Superior temporal gyrus (tissue), 1 donor: ENCODE data around the gene SORCS2.

ENCODE experiments used
- DNase-seq: peaks from one replicate; pipeline ENCODE4 v3.0.0-alpha.2; 2016; ENCODE audit errors: extremely low spot score

SORCS2 gene

DNA sequence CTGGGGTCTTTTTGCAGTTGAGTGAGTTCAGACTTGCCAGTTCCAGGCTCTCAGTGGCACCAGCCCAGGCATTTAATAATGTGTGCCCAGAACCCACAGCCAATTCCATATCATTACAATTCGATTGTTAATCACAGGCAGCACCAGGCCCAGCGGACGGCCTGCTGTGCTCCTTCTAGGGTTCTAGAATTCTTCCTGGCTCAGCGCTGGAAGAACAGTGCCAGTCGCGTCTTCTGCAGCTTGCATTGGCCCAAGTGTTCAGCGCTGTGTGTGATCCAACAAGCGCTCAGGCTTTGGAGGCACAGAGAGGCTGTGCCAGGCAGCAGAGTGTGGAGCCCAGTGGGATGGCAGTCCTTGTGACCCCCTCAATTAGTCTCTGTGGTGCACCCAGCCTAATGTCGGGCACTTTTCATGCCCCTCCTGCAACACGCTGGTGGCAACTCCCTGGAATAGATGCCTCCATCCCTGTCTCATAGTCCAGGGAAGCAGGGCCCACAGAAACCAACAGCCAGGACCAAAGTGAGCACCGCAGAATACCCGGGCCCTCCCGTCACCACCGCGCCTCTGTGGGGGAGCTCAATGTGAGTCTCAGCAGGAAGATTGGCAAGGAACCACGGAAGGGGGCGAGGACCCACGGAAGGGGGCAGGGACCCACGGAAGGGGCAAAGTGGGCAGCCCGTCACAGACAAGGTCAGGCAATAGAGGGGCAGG, 554.2 kb downstream of the SORCS2 start:
- DNase-seq, result no peak

DNA sequence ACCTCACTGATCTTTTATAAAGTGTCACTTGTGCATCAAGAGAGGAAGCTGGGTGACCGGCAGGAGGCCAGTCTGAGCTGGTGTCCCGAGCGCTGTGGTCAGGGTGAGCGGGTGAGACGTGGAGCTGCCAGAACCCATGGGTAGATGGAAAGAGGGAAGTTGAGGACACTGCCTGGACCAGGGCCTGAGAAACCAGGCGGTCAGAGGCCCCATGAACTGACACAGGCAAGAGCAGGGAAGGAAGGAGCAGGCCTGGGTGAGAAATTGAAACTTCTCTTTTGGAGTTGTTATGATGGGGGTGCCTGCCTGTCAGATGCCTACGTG, 554.7 kb downstream of the SORCS2 start:
- no peak for DNase-seq

DNA sequence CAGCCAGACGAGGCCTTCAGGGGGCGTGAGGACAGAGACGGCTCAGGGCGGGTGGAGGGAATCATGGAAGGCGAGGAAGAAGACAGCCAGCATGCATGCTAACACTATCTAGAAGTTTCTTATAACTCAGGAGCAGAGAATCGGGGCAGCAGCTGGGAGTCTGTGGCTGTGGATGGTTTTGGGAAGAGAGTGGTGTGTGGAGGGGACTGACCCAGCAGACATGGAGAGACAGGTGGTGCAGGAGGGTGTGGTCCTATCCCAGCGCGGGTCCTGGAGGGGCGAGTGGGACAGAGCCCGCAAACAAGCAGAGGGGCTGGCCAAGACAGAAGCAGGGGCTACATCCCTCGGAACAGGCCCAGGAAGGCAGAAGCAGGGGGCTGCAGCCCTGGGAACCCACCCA, 555.2 kb downstream of the SORCS2 start:
- no peak for DNase-seq

DNA sequence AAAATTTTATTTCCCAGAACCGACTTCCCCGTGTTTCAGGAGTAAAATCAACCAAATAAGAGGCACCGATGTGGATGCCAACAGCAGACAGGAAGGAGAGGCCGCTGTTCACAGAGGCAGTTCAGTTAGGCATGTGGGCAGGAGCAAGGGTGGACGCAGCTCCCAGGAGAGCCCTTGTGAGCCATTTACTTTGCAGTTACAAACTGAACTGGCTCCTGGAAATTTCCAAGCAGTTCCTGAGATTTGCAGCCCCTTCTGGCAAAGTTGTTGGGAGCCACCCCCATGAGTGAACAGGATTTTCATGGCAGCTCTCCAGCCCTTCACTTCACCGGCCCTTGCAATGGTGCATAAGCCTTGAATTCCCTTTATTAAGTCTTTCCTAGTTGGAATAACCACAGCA, 558.2 kb downstream of the SORCS2 start:
- DNase-seq, result no peak

DNA sequence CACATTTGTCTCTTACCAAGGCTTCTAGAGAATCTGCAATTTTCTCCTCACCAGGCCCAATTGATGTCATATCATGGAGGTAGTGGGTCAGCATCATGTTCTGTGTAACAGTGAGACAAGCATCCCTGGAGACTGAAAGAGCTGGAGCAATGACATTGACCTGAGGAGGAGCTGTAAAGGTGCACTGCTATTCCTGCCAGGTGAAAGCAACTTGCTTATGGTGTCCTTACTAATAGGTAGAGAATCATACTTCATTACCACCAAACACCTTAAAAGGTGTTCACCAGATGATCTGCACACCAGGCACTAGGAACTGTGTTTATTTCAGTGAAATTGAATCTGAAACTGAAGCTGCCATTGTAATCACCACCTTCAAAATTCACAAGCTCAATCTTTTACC, 558.6 kb downstream of the SORCS2 start:
- DNase-seq, result no peak

DNA sequence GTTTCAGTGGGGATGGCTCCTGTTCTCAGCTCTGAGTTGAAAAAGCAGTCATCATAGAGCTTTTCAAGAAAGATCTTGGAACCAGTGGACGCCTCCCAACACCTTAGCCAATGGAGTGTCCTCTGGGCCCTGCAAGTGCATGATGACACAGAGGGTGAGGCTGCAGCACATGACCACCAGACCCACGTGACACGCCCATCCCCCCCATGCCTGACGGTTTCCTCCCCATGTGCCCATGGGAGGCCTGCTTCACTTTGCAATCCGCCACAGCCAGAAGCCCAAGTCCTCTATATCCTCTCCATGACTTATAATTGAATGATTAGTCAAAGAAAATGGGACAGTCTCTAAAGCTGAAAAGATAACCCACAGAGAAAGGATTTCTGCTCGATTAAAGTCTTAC, 560.3 kb downstream of the SORCS2 start:
- DNase-seq, result no peak

DNA sequence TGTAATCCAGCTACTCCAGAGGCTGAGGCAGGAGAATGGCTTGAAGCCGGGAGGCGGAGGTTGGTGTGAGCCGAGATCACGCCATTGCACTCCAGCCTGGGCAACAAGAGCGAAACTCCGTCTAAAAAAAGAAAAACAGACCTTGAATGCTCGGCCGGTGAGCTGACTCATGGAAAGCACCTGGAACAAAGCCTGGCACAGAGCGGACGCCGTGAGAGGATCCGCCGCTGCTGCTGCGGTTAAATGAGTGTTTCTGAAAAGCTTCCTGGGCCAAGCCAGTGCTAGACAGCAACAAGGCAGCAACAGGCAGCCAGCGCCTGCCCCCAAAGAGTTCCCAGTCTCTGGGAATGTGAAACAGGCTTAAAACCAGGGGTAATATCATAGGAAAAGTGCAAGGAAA, 560.9 kb downstream of the SORCS2 start:
- no peak for DNase-seq

DNA sequence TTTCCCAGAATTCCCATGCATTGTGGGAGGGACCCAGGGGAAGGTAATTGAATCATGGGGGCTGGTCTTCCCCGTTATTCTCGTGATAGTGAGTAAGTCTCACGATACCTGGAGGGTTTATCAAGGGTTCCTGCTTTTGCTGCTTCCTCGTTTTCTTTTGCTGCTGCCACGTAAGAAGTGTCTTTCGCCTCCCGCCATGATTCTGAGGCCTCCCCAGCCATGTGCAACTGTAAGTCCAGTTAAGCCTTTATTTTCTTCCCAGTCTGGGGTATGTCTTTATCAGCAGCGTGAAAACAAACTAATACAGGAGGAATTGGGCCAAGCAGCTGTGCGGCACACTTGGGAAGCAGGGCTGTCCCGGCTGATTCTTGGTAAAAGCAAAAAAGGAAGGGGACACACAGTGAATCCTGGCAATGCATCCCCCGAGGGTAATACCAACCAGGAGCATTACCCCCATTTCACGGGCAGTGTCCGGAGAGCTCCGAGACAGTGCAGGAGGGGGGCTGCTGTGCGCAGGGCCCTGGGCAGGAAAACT, 561.7 kb downstream of the SORCS2 start:
- DNase-seq, result no peak

DNA sequence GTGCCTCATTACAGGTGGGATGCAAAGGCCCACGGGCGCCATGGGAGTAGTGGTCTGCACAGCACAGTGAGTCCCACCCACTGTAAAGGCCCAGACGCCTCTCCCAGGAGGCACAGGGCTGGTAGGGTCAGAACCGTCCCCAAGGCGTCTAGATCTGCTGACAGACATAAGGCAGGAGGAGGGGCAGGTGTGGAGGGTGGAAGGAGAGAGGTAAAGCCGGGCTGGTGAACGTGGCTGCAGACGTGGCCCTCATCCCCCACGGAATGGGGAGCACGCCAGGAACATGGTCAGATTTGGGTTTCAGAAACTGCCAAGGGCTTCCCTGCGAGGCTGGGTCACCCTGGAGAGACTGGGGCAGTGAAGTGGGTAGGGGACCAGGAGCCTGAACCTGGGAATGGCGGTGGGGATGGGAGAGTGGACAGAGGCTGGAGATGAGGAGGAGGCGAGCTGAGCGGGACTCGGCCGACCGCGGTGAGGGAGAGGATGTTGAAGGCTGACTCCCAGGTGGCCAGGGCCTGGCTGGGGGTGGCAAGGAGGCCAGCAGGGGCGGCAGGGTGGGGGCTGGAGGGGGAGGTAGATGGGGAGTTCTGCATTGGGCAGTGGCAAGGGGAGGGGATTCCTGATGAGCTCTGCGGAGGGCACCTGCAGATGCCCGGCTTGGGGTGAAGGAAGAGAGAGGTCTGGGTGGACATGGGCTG, 562.4 kb downstream of the SORCS2 start:
- DNase-seq, result no peak

DNA sequence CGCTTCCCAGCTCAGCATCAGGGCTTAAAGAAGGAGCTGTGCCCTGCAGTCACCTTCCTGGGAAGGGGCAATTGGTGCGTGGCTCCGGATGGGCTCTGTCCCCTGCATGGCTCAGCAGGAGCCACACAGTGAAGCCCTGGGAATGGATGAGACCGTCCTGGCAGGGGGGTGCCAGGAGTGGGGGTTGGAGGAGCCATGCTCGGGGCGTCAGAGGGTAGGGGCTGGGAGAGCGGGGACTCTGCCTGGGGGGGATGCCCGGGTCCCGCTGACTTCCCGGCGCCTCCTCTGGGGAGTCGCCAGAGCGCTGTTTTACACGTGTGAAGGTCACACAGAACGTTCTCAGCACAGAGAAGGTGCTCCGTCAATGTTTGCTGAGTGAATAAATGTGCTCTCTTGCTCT, 563.2 kb downstream of the SORCS2 start:
- no peak for DNase-seq

DNA sequence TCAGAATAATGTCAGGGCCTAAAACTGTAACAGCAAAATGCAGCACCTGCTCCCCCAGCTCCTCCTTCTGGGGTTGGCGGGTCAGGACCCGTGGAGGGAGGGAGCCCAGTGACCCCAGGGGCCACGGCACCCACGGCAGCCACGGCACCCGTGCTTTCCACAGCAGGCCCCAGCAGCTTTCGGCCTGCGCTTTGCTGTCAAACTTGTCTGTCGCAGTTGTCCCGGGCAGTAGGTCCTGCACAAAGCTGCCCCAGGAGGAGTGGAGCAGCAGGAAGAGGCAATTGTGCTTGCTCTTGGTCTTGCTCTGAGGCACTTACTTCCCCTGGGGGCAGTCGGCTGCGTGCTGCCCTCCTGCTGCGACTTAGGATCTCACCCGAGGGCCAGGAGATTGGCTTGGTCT, 563.7 kb downstream of the SORCS2 start:
- no peak for DNase-seq

DNA sequence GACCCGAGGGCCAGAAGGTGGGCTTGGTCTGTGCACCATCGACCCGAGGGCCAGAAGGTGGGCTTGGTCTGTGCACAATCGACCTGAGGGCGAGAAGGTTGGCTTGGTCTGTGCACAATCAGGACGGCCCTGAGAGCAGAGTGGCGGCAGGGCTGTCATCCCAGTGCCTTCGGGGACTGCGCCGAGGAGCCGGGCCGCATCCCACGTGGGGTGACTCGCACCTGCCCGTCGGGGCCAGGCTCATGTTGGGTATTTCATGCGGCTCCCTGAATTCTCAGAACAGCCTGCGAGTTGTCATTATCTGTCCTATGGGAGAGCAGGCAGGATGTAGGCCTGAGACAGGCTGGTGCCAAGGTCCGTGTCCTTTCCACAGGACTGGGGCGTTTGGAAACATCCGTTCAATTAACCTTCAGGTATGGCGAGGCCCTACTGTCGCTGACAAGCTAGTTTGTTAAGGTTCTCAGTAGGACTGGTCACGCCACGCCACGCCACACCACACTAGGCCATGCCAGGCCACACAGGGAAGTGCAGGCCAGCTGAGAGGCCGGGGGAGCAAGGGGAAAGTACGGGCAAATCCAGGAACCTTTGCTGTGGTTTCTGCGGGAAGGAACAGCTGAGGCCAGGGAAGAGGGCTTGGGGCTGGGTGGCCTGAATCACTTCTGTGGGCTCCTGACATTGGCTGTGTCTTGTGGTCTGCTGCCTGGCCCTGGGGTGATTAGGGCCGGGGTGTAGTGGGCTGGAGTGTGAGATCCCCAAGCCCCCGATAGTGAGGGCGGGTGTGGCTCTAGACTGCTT, 564.4 kb downstream of the SORCS2 start:
- no peak for DNase-seq

DNA sequence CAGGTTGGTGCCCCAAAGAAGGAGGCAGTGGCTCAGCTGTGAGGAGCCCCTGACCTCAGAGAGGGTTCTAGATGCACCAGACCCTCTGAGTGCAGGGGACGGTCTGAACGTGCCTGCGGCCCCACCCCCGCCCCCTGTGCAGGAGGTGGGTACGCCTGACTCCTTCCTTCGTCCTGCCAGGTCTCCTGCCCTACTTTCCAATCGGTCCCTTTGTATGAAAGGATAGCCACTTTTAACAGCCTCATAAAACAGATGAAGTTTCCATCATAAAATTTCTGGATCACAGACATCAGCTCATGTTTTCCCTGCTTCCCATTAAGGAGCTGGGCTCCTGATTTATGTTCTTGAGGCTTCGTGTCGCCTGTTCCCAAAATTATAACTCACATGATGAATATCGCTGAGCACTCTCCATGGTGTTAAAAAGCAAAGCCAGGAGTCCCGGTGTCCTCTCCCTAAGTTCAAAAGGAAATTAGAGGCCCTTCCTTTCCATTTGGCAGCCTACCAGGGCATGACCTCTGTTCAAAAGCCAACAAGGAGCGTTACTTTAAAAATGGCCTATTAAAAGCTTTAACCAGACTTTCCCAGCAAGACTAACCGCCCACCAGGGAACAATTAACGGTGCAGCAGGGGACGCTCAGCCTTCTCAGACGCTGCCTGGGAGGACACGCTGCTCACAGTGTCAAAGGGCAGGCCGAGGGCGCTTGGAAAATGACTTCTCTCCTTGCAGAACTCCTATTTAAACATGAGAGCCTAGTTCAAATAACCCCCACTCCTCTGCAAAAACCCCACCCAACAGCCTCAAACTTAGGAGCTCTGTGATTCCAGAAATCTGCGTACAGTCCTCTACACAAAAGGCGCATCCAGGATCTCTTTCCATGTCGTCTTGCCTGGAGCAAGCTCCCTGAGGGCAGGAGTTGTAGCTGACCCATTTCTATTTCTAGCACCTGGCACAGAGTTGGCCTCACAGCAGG, 565.4 kb downstream of the SORCS2 start:
- no peak for DNase-seq

DNA sequence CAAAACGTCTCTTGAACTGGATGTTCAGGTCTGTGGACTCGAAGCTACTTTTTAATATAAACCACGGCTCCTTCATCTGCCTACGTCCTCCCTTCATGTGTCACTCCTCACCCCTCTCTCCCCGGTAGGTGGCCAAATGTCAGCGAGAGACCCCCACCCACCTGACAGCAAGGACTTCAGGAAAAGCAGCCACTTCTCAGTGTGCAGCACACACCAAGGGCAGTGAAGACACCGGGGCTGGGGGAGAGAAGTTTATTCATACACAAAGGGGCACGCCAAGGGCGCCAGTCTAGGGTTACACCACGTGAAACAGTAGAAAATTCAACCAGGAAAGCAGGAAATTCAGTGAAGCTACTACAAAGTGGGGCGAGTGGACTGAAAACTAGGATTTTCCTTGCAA, 566.1 kb downstream of the SORCS2 start:
- DNase-seq, result no peak

DNA sequence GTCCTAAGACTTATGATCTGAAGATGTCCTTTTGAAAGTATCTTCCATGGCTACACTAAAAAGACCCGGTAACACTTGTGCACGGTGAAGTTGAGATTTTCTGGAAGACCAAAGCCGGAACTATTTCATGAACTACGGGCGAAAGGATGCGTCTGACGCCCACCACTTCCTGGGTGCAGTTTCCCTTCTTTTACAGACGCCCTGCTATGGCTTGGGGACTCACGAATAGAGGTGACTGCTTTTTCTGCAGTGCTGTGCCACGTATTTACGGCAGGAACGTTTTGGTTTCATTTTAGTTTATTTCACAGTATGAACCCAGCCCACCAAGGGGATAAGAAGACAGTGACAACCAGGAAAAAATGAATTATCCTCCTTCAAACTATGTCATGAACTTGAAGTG, 566.9 kb downstream of the SORCS2 start:
- no peak for DNase-seq

DNA sequence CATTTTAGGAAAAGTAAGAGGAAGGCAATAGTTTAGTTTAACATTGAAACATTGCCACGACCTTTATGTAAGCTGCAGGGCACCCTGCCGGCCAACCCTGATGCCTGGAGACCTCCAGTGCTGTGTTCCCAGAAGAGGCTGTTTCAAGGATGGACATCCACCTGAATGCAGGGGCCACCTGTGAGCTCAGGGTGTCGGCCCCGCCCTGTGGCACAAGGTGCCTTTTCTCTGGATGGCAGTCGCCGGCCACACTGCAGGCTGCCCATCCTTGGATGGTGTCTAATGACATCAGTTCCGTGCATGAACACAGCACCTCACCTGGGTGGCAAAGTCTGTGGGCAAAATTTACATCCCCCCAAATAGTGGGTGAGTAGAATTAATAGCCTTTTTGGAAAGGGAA, 567.3 kb downstream of the SORCS2 start:
- DNase-seq, result no peak

DNA sequence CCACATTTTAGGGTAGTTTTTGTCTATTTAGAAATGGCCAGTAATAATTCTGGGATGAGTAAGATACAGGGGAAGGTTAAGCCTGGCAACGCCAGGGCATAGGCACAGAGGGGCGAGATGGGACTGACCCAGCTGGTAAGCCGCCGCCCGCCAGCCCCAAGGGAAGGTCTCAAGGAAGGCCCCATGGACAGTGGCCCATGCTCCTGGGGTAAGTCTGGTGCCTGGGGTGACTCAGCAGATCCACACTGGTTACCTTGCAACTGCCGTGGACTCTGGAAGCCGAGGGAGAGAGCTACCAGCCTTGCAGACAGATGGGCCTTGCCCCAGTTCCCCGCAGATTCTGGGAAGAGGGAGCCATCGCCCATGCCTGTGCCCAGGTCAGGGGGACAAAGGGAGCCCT, 567.9 kb downstream of the SORCS2 start:
- no peak for DNase-seq

DNA sequence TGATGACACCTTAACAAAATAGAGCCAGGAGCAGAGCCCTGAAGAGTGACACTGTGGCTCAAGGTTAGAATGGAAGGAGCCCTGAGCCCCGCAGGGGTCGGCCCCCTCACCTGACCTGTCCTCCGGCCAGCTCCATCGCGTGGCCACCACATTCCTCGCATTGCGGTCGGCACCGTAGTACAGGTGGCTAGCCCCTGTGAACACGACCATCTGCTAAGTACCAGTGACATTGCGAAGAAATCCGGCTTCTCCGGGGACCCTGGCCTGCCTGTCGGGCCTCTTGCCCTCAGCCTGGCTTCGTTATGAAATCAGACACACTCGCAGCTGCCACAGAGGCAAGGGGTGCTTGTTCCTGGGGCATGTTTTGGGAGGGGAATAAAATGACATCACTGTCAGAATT, 568.4 kb downstream of the SORCS2 start:
- no peak for DNase-seq

DNA sequence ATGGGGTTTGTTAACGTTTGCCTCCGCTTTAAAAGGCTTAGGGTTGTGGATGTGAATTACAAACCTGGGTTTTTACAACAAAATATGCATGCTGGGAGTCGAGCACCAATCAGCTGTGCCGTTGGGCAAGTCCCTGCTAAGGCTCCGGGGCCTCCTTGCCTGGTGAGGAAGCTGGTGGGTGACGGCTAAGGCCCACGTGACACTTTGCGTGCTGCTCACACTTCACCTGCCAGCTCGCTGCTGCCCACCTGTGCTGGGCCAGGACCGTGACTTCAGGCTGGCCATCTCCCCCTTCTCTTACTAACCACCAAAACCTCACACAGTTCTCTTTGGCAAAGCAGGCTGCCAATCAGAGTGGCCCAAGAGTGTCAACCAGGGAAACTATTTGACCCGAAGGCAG, 569.0 kb downstream of the SORCS2 start:
- DNase-seq, result no peak

DNA sequence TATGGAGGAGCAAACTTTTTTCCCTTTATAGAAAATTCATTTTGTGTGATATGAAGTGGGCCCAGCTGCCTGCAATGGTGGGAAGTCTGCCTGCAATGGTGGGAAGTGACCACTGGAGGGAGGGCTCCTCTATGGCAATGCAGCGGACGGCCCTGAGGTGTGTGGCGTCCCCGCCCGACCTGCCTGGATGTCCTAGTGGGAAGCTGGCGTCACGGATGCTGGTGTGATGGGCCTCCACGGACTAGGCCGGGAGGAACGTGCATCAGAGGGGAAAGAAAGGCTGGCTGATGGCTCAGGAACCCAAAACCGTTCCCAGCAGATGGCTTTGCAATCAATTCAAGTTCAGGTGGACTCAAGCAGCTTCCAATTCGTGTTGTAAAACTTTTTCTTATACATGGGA, 569.4 kb downstream of the SORCS2 start:
- DNase-seq, result peak; percentile 79

DNA sequence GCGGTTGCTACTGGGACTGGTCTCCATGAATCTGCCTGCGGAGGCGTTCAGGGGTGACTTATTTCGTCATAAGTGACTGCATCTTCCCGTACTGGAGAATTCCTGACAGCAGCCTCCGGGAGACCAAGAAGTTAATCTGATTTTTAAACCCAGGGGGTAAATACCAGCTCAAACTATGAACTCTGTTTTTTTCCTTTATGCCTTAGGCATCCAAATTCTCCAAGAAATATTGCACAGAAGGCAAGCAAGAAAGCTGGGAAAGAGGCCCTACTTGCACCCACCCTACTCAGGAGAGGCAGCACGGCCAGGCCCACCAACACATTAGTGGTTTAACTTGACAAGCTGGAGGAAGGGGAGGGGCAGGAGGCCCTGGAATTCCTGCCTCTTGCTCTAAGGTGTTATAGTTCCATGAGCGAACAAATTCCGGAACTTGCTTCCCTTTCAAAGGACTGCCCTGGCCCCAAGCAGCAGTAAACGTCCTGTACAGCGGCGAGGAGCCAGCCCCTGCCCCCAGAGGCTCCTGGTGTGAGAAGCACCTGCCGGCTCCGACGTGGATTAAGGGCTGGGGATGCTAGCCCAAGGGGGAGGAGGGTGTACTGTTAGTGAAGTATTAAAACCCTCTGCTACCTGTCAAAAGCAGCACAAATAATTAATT, 570.2 kb downstream of the SORCS2 start:
- no peak for DNase-seq
